Breast epithelium (tissue), 4 donors: ENCODE data around the gene KIF21B. TPM values are rescaled to one million over a fixed set of nuclear protein-coding genes. Genes with fewer than 3 reads are reported as not detected.

Source experiments
- DNase-seq, 2 donors: peaks; one replicate each; pipeline ENCODE4 v3.0.0-alpha.2; 2019; ENCODE audit warnings: low spot score in 2 of 2
- H3K27ac ChIP-seq, 2 donors: fragments of 200-600 bp; sonication (generic) in 1 of 2; one replicate each; pipeline ENCODE4 v1.5.1; 2016 to 2019; ENCODE audit warnings: mild to moderate bottlenecking in 1 of 2
- H3K27me3 ChIP-seq, 2 donors: fragments of 200-600 bp; sonication (generic) in 1 of 2; one replicate each; pipeline versions ENCODE4 v1.5.1 to v1.6.0; 2017 to 2019; ENCODE audit warnings: control low read depth in 1 of 2, mild to moderate bottlenecking in 1 of 2
- H3K36me3 ChIP-seq: fragments of 200-600 bp; one replicate; pipeline ENCODE4 v1.5.1; 2019
- H3K4me1 ChIP-seq, 2 donors: fragments of 200-600 bp; sonication (generic); one replicate each; pipeline ENCODE4 v1.5.1; 2016 to 2019; ENCODE audit warnings: control low read depth in 1 of 2
- H3K4me3 ChIP-seq, 3 donors: fragments of 200-600 bp; sonication (generic); 1 replicate in 2 of 3; 2 replicates in 1 of 3; pipeline ENCODE4 v1.5.1; 2016 to 2019; ENCODE audit warnings: mild to moderate bottlenecking in 3 of 3, moderate library complexity in 2 of 3
- H3K9me3 ChIP-seq, 2 donors: fragments of 200-600 bp; sonication (generic) in 1 of 2; one replicate each; pipeline ENCODE4 v1.5.1; 2016 to 2019; ENCODE audit warnings: control low read depth in 1 of 2
- CTCF ChIP-seq, 3 donors: fragments of 450-650 bp; IDR thresholded peaks; one replicate each; pipeline ENCODE4 v1.5.1; 2016 to 2017; ENCODE audit warnings: antibody characterized with exemption in 3 of 3, mild to moderate bottlenecking in 3 of 3, moderate library complexity in 3 of 3
- POLR2A ChIP-seq: fragments of 450-650 bp; IDR thresholded peaks from one replicate; pipeline ENCODE4 v1.6.1; 2016; ENCODE audit warnings: antibody characterized with exemption, mild to moderate bottlenecking, moderate library complexity
- POLR2AphosphoS5 ChIP-seq, 3 donors: sonication (generic); formaldehyde crosslinking; IDR thresholded peaks; one replicate each; pipeline ENCODE4 v1.6.1; 2017; ENCODE audit warnings: antibody characterized with exemption in 3 of 3
- intact Hi-C: fragments of 100-400 bp; cut with DNase I; formaldehyde crosslinking; loops from one replicate; pipeline ENCODE4 v1.15.1; 2023; ENCODE audit warnings: low total_unique reads
- total RNA-seq, 3 donors: library from RNA; depleted of rRNA; stranded (reverse); fragments of >200 nt; gene quantifications; one replicate each; pipeline ENCODE4 v1.1.0, GENCODE V29; 2016

The KIF21B gene
- total RNA-seq, 3 donors from 2014 or later: 0.96 to 2.6 (median 1.3) TPM

- Histone ChIP-seq H3K36me3 (no peaks in the 10 kb centered on the region), H3K9me3 (no peaks in the 10 kb centered on the region), H3K4me1 (no peaks in the 10 kb centered on the region), H3K4me3 (peak overlapping the region; percentile 48 to 84 (median 59)), H3K27me3 (no peaks in the 10 kb centered on the region), H3K27ac (no peak overlapping the region)
- TF ChIP-seq POLR2A: no peak
- intact Hi-C loops: no loop called here
- no peak for DNase-seq
Observed at GRCh38 chr1:201023920-201024624, 558 bp upstream of the KIF21B start.

- TF ChIP-seq POLR2AphosphoS5 (IDR thresholded peaks at IDR 0.05) (no peak), POLR2A (no peak), CTCF (IDR thresholded peaks at IDR 0.05) (no peak)
- no peaks in the 10 kb centered on the region for H3K9me3 ChIP-seq
- intact Hi-C loops: no loop called here
- H3K4me3 ChIP-seq: peak overlapping the region; percentile 48 to 84 (median 59)
- no peak for DNase-seq
- H3K27ac ChIP-seq: peak overlapping the region in 1 of 2 donors; percentile 55
- no peaks in the 10 kb centered on the region for H3K36me3 ChIP-seq
- no peaks in the 10 kb centered on the region for H3K27me3 ChIP-seq
- no peaks in the 10 kb centered on the region for H3K4me1 ChIP-seq
Observed at GRCh38 chr1:201022820-201023516, 546 bp downstream of the KIF21B start.

DNA sequence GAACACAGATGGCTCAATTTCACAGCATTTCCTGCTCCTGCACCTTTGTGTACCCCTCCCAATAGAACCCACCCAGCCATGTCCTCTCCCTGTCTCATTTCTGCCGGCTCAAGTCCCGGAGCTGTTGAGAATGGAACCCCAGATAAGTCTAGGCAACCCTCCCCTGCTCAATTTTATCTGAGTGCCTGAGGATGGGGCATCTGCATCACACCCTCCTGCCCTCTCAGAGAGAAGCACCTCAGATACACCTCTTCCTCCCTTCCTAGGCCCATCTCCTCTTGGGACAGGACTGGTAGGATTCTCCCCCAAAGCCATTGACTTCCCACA is 1.1 kb downstream of the KIF21B start:
- TF ChIP-seq POLR2A: no peak
- TF ChIP-seq CTCF (IDR thresholded peaks at IDR 0.05): no peak
- TF ChIP-seq POLR2AphosphoS5 (IDR thresholded peaks at IDR 0.05): no peak
- intact Hi-C loops: no loop called here
- Histone ChIP-seq H3K27me3 (no peaks in the 10 kb centered on the region), H3K4me3 (peak overlapping the region; percentile 48 to 84 (median 59)), H3K4me1 (no peaks in the 10 kb centered on the region), H3K9me3 (no peaks in the 10 kb centered on the region), H3K27ac (peak overlapping the region in 1 of 2 donors; percentile 55), H3K36me3 (no peaks in the 10 kb centered on the region)
- DNase-seq: no peak

- peak overlapping the region in 2 of 3 donors; percentile 59 to 84 for H3K4me3 ChIP-seq
- TF ChIP-seq POLR2AphosphoS5 (IDR thresholded peaks at IDR 0.05) (no peak), CTCF (IDR thresholded peaks at IDR 0.05) (no peak), POLR2A (no peak)
- intact Hi-C loops: no loop called here
- H3K36me3 ChIP-seq: no peaks in the 10 kb centered on the region
- H3K27ac ChIP-seq: no peak overlapping the region
- no peaks in the 10 kb centered on the region for H3K4me1 ChIP-seq
- no peaks in the 10 kb centered on the region for H3K27me3 ChIP-seq
- DNase-seq: no peak
- no peaks in the 10 kb centered on the region for H3K9me3 ChIP-seq
Observed at GRCh38 chr1:201021630-201022492, 1.7 kb downstream of the KIF21B start.

- intact Hi-C loops: no loop called here
- H3K4me3 ChIP-seq: no peak overlapping the region
- no peak overlapping the region for H3K27ac ChIP-seq
- no peaks in the 10 kb centered on the region for H3K4me1 ChIP-seq
- no peak for DNase-seq
- TF ChIP-seq POLR2A (no peak), CTCF (IDR thresholded peaks at IDR 0.05) (no peak), POLR2AphosphoS5 (IDR thresholded peaks at IDR 0.05) (no peak)
- H3K9me3 ChIP-seq: no peaks in the 10 kb centered on the region
- H3K27me3 ChIP-seq: no peaks in the 10 kb centered on the region
- no peaks in the 10 kb centered on the region for H3K36me3 ChIP-seq
Observed at GRCh38 chr1:201020721-201021629, 2.5 kb downstream of the KIF21B start.
